ENCODE data around the gene MGME1. TPM values are rescaled to one million over a fixed set of nuclear protein-coding genes. Genes with fewer than 3 reads are reported as not detected.

The MGME1 gene
- polyA plus RNA-seq, 10 donors = 14.8 to 23.6 (median 19.5) TPM

GRCh38 chr20:17939622-17940223 lies 29.1 kb upstream of the MGME1 start:
- DNase-seq = no peak

GRCh38 chr20:17940224-17940971 lies 28.4 kb upstream of the MGME1 start:
- DNase-seq = peak in 1 of 3 donors; percentile 47

GRCh38 chr20:17941087-17941825 lies 27.6 kb upstream of the MGME1 start:
- no peak for DNase-seq

- DNase-seq = no peak
Observed at GRCh38 chr20:17941826-17942196, 27.0 kb upstream of the MGME1 start.

- DNase-seq = no peak
Observed at GRCh38 chr20:17943343-17943742, 25.5 kb upstream of the MGME1 start.

GRCh38 chr20:17944854-17945474 lies 23.9 kb upstream of the MGME1 start:
- DNase-seq = no peak

- DNase-seq = no peak
Observed at GRCh38 chr20:17946040-17946439, 22.8 kb upstream of the MGME1 start.

GRCh38 chr20:17946572-17947473 lies 22.0 kb upstream of the MGME1 start:
- no peak for DNase-seq

- no peak for DNase-seq
Observed at GRCh38 chr20:17947474-17947815, 21.4 kb upstream of the MGME1 start.

GRCh38 chr20:17948442-17948841 lies 20.4 kb upstream of the MGME1 start:
- no peak for DNase-seq

GRCh38 chr20:17949899-17950298 lies 18.9 kb upstream of the MGME1 start:
- DNase-seq = no peak

GRCh38 chr20:17950670-17951069 lies 18.1 kb upstream of the MGME1 start:
- DNase-seq = no peak

- DNase-seq = no peak
Observed at GRCh38 chr20:17951323-17951722, 17.5 kb upstream of the MGME1 start.

GRCh38 chr20:17952692-17953684 lies 15.8 kb upstream of the MGME1 start:
- no peak for DNase-seq

GRCh38 chr20:17953935-17954334 lies 14.9 kb upstream of the MGME1 start:
- no peak for DNase-seq

GRCh38 chr20:17955302-17955701 lies 13.5 kb upstream of the MGME1 start:
- DNase-seq = no peak

GRCh38 chr20:17956099-17956685 lies 12.6 kb upstream of the MGME1 start:
- DNase-seq = no peak

GRCh38 chr20:17957505-17958363 lies 11.1 kb upstream of the MGME1 start:
- no peak for DNase-seq

Data from muscle of back (tissue), 11 donors.